Ramos (cell line): Measurements from ENCODE around the gene CABP1.

ENCODE experiments used
- in situ Hi-C: fragments of 300-500 bp; cut with MboI; formaldehyde crosslinking; loops from one replicate; pipeline ENCODE4 v1.14.3; 2022; ENCODE audit warnings: low sequenced_read_pairs; ENCODE audit not compliant: unreplicated experiment

CABP1 gene

GRCh38 chr12:120688527-120689071 lies 48.2 kb downstream of the CABP1 start:
- in situ Hi-C loops: no loop called here

GRCh38 chr12:120689397-120690082 lies 49.1 kb downstream of the CABP1 start:
- in situ Hi-C loops: no loop called here

DNA sequence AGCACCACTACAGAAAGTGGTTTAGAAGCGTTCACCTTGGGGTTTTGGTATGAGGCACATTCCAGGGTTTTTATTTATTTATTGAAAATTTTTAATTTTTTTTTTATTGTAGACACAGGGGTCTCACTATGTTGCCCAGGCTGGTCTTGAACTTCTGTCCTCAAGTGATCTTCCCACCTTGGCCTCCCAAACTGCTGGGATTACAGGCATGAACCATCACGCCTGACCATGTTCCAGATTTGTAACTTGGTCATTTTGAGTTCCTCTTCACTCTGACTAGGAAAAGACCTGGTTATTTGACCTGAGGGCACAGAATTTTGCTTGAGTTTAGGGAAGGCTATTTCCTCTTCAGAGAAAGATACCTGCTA lies 49.6 kb downstream of the CABP1 start:
- in situ Hi-C loops: no loop called here

DNA sequence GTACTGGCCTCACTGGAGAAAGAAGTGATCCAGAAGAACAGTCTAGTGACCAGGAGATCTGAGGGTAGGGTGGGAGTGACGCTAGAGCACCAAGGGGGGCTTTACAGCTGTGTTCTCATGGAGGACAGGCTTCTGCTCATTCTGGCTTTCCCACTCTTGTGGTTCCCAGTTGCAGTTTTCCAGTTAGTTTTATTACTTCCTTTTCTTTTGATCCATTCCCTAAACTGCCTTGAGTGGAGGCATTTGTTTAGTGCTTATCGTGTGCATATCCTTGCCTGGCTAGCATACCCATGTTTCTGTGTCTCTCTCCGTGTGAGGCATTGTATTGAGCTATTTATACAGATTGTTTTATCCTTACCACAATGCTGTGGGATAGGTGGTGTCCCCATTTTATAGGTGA lies 50.6 kb downstream of the CABP1 start:
- in situ Hi-C loops: no loop called here

GRCh38 chr12:120692524-120693033 lies 52.2 kb downstream of the CABP1 start:
- in situ Hi-C loops: no loop called here

- in situ Hi-C loops: no loop called here
Observed at GRCh38 chr12:120693848-120694247, 53.4 kb downstream of the CABP1 start.

GRCh38 chr12:120696626-120697025 lies 56.2 kb downstream of the CABP1 start:
- in situ Hi-C loops: no loop called here

GRCh38 chr12:120697344-120697743 lies 56.9 kb downstream of the CABP1 start:
- in situ Hi-C loops: no loop called here

DNA sequence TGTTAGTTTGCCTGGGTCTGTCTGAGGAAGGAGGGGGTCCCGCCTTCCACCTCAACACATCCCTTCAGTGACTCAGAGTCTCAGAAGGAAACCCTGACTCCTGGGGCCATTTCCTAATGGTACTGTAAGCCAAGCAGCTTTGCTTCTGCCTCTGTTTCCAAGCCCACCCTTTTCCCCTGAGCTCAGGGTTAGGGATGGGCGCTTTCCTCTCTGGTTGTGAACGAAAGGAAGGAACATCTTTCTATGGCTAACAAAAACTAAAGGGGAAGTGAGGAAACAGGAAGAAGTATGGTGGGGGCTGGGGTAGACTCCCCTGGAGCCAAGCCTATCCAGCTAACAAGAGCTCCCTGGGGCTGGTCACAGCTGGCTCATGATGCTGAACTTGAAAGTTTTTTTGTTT lies 58.2 kb downstream of the CABP1 start:
- in situ Hi-C loops: no loop called here

DNA sequence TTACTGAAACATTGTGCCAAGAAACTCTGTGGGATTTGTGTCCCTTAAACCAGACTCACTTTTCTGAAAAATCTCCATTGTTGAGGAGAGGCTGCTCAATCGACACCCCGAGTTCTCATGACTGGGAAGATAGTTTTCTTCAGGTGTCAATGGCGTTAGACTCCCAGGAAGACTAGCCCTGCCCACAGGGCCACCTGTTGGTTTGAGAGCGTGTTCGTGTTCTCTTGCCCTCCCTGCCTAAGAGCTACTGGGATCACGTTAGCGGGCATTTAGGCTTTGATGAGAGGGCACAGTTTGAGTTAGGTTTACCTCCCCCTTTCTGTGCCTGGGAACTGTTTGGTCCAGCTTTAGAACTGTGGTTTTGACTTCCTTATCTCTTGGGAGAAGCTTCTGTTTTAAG lies 59.1 kb downstream of the CABP1 start:
- in situ Hi-C loops: no loop called here

DNA sequence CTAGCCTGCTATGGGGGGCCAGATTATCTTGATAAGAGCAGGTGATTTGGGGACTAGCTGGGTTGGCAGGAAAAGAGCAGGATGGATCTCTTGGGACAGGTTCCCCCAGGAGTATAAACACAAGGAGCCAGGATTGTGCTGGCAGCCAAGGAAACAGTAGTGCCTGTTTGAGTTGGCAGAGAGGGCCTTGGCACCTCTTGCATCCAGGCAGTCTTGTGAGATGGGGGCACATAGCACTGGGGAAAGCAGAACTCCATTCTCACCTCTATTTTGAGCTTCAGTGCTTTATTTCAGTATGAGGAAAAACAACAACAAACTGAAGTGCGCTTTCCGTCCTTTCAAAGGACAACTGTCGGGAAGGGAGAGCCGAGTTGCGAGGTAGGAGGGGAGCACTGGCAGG lies 60.5 kb downstream of the CABP1 start:
- in situ Hi-C loops: no loop called here

DNA sequence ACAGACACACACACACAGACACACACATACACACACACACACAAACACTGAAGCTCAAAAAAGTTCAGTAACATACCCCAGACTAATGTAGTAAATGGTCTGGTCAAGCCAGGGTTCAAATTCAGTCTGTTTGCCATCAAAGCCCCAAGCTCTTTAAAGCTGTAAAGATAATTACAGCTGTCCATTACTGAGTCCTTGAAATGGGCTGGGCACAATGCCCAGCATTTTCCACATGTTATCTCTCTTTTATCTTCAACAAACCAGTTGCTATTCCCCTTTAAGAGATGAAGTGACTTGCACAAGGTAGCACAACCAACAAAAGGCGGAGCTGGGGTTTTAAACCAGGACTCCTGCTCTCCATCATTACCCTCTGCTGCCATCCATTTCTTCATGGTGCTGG lies 62.2 kb downstream of the CABP1 start:
- in situ Hi-C loops: no loop called here

- in situ Hi-C loops: no loop called here
Observed at GRCh38 chr12:120703311-120703942, 63.0 kb downstream of the CABP1 start.

DNA sequence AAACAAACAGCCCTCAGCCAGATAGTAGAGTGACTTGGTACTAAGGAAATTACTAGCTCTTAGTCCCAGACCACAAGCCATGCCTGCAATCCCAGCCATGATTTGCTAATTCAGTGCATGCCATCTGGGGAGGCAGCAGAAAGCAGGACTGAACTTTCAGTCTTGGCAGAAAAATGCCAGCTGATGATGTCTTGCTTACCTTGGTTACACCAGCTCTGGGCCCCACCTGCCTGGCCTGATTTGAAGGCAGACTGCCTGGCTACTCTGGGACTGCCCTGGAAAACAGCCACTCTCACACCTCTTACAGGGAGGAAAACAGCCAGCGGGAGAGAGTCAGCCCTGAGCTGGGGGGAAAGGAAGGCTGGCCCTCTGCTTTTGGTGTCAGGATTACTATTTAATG lies 65.2 kb downstream of the CABP1 start:
- in situ Hi-C loops: no loop called here

- in situ Hi-C loops: no loop called here
Observed at GRCh38 chr12:120706029-120706428, 65.6 kb downstream of the CABP1 start.

- in situ Hi-C loops: no loop called here
Observed at GRCh38 chr12:120708651-120709050, 68.2 kb downstream of the CABP1 start.

GRCh38 chr12:120710031-120710804 lies 69.8 kb downstream of the CABP1 start, which contains the start of gene UNC119B:
Gene UNC119B, plus strand, starts transcription at chr12:120710458. Its CDS starts 17 bp downstream, at chr12:120710475.
- in situ Hi-C loops: loop anchor here (5.0 to 10.0 kb wide), 2 partner anchors 63 to 125 kb away; partner anchors contain the start of gene POP5

DNA sequence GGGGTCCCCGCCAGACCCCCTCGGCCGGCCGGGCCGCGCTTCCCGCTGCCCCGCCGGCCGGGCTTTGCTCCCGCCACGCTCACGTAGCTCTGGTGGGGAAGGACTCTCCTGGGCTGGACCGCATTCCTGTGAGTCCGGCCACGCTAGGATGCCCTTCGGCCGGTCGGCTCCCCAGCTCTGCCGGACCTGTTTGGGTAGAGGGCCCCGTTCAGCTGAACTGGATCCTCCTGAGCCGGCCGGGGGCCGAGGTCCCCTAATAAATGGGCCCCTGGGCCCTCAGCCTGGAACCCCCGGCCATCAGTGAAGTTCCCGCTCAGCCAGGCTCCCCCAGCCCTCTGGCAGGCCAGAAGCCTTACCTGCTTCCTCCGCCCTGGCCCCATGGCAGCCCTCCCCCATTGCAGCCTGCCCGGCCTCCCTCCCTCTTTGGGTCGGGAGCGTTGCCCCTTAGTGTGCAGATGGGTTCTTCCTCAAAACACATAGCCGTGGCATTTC lies 70.4 kb downstream of the CABP1 start:
- in situ Hi-C loops: loop anchor here (5.0 to 10.0 kb wide), 2 partner anchors 64 to 126 kb away; partner anchors contain the start of gene POP5

GRCh38 chr12:120711411-120711810 lies 71.0 kb downstream of the CABP1 start:
- in situ Hi-C loops: loop anchor here (5.0 to 10.0 kb wide), 2 partner anchors 64 to 127 kb away; partner anchors contain the start of gene POP5

DNA sequence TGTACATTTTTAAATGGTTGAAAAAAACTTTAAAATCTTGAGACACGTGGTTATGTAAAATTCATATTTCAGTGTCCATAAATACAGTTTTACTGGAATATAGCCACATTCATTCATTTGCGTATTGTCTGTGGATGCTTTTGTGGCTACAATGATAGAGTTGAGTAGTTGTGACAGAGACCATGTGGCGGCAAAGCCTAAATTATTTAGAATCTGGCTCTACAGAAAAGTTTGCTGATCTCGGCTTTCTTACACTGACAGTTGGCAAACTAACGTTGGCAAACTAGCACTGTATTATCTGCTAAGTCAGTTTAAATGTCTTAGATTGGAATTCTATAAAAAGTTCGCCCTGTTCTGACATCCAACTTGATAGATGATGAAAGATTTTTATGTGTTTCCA lies 72.2 kb downstream of the CABP1 start:
- in situ Hi-C loops: loop anchor here (5.0 to 10.0 kb wide), 2 partner anchors 65 to 128 kb away; partner anchors contain the start of gene POP5
